ENCODE results near the gene NFIA. TPM values are rescaled to one million over a fixed set of nuclear protein-coding genes. Genes with fewer than 3 reads are reported as not detected.

Gene NFIA
- total and polyA plus RNA-seq, 7 donors, result 4.0 to 42.7 (median 30.6) TPM

DNA sequence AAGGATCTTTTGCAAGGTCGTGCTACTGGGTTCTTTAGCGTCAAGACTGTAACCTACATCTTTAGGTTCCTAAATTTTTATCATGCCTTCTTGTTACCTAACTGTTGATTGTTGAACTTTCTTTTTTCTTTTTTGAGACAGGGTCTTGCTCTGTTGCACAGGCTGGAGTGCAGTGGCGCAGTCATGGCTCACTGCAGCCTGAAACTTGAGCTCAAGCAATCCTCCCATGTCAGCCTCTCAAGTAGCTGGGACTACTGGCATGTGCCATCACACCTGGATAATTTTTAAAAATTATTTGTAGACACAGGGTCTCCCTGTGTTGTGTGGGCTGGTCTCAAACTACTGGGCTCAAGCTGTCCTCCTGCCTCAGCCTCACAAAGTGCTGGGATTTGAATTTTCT lies 52.9 kb downstream of the NFIA start:
- ATAC-seq, result no peak
- WGBS, 3 donors, result 91 to 97% (median 94%) methylated on average over 3 of the region's 3 CpGs

DNA sequence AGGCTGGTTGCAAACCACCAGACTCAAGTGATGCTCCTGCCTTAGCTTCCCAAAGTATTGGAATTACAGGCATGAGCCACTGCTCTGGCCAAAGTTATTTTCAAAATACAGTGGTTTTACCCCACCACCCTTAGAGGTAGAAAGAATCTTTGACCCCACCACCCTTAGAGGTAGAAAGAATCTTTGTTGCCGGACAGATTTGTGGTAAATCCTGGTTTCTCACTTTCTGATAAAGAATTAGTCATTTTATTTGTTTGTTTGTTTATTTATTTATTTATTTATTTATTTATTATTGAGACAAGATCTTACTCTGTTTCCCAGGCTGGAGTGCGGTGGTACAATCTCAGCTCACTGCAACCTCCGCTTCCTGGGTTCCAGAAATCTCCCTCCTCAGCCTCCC lies 55.9 kb downstream of the NFIA start:
- no peaks in the 10 kb centered on the region for H3K27me3 ChIP-seq (ENCODE audit: insufficient read depth in 3 of 3, low read length in 2 of 3)
- no peak for DNase-seq
- no peaks in the 10 kb centered on the region for H3K9me3 ChIP-seq
- WGBS, 3 donors, result 99 to 100% (median 100%) methylated on average over 3 of the region's 3 CpGs
- peaks cover 42% of the 10 kb centered on the region for H3K4me1 ChIP-seq
- TF ChIP-seq, protein P1, sequence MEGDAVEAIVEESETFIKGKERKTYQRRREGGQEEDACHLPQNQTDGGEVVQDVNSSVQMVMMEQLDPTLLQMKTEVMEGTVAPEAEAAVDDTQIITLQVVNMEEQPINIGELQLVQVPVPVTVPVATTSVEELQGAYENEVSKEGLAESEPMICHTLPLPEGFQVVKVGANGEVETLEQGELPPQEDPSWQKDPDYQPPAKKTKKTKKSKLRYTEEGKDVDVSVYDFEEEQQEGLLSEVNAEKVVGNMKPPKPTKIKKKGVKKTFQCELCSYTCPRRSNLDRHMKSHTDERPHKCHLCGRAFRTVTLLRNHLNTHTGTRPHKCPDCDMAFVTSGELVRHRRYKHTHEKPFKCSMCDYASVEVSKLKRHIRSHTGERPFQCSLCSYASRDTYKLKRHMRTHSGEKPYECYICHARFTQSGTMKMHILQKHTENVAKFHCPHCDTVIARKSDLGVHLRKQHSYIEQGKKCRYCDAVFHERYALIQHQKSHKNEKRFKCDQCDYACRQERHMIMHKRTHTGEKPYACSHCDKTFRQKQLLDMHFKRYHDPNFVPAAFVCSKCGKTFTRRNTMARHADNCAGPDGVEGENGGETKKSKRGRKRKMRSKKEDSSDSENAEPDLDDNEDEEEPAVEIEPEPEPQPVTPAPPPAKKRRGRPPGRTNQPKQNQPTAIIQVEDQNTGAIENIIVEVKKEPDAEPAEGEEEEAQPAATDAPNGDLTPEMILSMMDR (IDR thresholded peaks at IDR 0.05), result no peak
- H3K36me3 ChIP-seq (ENCODE audit: insufficient read depth in 1 of 2, low read depth in 1 of 2), result no peaks in the 10 kb centered on the region
- H3K4me3 ChIP-seq, result no peak overlapping the region
- no peak overlapping the region for H3K27ac ChIP-seq
- ATAC-seq, result no peak
- intact Hi-C loops (cut with DNase I), result no loop called here

More for the DNA sequence above, 52.9 kb downstream of the NFIA start:
- Histone ChIP-seq H3K27ac (no peak overlapping the region), H3K9me3 (no peaks in the 10 kb centered on the region), H3K36me3 (ENCODE audit: insufficient read depth in 1 of 2, low read depth in 1 of 2) (no peaks in the 10 kb centered on the region), H3K4me3 (no peak overlapping the region), H3K4me1 (peaks cover 42% of the 10 kb centered on the region), H3K27me3 (ENCODE audit: insufficient read depth in 3 of 3, low read length in 2 of 3) (no peaks in the 10 kb centered on the region)
- no peak for DNase-seq
- intact Hi-C loops (cut with DNase I), result no loop called here
- TF ChIP-seq, protein P1 (IDR thresholded peaks at IDR 0.05), result no peak

DNA sequence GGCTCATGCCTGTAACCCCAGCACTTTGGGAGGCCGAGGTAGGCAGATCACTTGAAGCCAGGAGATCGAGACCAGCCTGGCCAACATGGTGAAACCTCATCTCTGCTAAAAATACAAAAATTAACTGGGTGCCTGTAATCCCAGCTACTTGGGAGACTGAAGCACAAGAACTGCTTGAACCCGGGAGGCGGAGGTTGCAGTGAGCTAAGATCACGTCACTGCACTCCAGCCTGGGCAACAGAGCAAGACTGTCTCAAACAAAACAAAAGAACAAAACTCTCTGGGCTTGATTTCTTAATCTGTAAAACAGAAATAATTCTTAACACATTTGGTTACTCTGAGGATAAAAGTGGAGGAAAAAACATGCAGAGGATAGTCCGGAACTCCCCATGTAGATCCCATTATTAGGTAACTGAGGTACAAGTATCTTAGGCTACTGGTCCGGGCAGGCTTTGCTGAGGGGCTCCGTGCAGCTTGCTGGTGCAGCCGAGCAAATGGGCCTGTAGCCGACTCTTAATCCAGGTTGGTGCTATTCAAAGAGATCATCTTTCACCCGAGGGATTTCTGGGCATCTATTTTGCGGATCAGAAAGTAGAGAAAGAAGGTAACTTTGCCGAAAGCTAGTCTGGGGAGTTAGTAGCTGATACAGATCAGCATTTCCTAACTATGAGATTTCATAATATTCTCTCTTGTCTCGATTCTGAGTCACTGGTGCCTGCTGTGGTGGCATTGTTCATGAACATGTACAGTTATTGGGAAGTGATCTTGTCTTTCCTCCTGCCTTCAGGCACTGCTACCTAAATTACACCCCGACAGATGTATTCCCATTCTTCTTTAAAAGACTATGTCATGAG lies 56.8 kb downstream of the NFIA start:
- TF ChIP-seq, protein P1 (IDR thresholded peaks at IDR 0.05), result no peak
- Histone ChIP-seq H3K4me3 (peak overlapping the region; percentile 38), H3K27ac (peak overlapping the region; percentile 88), H3K27me3 (ENCODE audit: insufficient read depth in 3 of 3, low read length in 2 of 3) (no peaks in the 10 kb centered on the region), H3K36me3 (ENCODE audit: insufficient read depth in 1 of 2, low read depth in 1 of 2) (no peaks in the 10 kb centered on the region), H3K9me3 (no peaks in the 10 kb centered on the region), H3K4me1 (peaks cover 40% of the 10 kb centered on the region)
- ATAC-seq, result peak; percentile 38 to 79 (median 75)
- intact Hi-C loops (cut with DNase I), result no loop called here
- DNase-seq, result peak in 1 of 2 donors; percentile 20
- 21 to 37% (median 22%) methylated on average over 15 of the region's 15 CpGs for whole genome bisulfite sequencing, 3 donors

DNA sequence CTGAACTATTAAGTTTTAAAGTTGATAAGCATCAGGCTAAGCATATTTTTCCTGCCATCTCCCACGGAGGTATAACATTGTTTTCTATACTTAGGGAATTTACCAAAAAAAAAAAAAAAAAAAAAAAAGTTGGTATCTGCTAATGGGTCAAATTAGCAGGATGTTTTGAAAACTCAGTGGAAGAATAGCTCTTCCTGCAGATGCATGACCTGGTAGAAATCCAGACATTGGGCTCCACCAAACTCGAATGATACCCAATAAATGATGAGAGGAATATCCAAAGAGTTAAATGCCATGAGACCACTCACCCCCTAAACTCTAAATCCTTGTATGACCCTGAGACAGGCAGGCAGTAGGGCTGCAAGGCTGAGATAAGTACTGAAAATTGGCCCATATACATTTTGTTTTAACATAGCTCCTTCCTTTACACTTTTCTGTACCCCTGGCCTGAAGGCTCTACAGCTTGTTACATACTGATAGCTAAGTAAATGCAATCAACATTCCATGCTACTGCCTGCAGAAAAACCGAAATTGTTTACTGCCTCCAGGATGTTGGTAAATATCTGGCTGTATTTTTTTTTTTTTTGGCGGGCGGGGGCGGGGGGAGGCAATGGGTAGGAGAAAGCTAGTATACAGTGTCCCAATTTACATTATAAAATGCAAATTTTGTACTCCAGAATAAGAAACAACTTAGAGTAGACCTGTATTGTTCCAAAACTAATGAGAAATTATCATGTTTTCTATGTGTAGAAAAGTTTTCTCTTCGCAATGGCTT lies 57.6 kb downstream of the NFIA start:
- ATAC-seq (no peak), DNase-seq (no peak)
- TF ChIP-seq, protein P1 (IDR thresholded peaks at IDR 0.05), result no peak
- peaks cover 40% of the 10 kb centered on the region for H3K4me1 ChIP-seq
- intact Hi-C loops (cut with DNase I), result loop anchor here in 1 of 2 donors (5.0 kb wide), 1 partner anchor 42 kb away; no protein-coding TSS in a partner anchor
- peak overlapping the region; percentile 50 for H3K4me3 ChIP-seq
- no peaks in the 10 kb centered on the region for H3K9me3 ChIP-seq
- 54 to 65% (median 58%) methylated on average over 7 of the region's 7 CpGs for WGBS, 3 donors
- no peaks in the 10 kb centered on the region for H3K36me3 ChIP-seq (ENCODE audit: insufficient read depth in 1 of 2, low read depth in 1 of 2)
- no peaks in the 10 kb centered on the region for H3K27me3 ChIP-seq (ENCODE audit: insufficient read depth in 3 of 3, low read length in 2 of 3)
- peak overlapping the region; percentile 88 for H3K27ac ChIP-seq

Measured in psoas muscle (tissue), 8 donors.